ENCODE measurements around the gene EIF4A3. TPM values are rescaled to one million over a fixed set of nuclear protein-coding genes. Genes with fewer than 3 reads are reported as not detected.
A peak's percentile ranks its signal among the peaks of the same experiment; 100 is the strongest.

EIF4A3 gene
- total RNA-seq, 2 donors from 2014 or later: 16.8 to 40.7 TPM

DNA sequence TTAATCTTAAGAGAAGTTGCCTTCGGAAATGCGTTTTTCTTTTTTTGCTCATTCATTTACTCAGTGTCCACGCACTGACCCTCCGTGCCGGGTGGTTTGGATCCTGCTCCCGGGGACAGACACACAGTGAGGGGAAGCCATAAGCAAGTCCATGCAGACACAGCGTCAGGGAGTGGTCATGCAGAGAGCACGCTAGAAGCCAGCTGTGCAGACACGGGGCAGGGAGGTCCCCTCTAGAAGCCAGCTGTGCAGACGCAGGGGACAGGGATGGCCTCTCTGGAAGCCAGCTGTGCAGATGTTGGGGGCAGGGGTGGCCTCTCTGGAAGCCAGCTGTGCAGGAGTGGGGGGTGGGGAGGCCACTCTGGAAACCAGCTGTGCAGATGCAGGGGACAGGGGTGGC lies 40.8 kb downstream of the EIF4A3 start:
- WGBS, 2 donors: 79 to 85% methylated on average over 10 of the region's 10 CpGs
- H3K27me3 ChIP-seq: no peaks in the 10 kb centered on the region
- intact Hi-C loops (cut with DNase I): no loop called here
- no peak overlapping the region for H3K27ac ChIP-seq
- H3K36me3 ChIP-seq (replicated peaks in 1 of 2; ENCODE audit: insufficient read depth in 1 of 2, low read depth in 2 of 2): no peaks in the 10 kb centered on the region
- H3K4me1 ChIP-seq: peaks cover 10% of the 10 kb centered on the region
- no peak overlapping the region for H3K4me3 ChIP-seq
- ATAC-seq (no peak), DNase-seq (no peak)
- TF ChIP-seq, protein P1, sequence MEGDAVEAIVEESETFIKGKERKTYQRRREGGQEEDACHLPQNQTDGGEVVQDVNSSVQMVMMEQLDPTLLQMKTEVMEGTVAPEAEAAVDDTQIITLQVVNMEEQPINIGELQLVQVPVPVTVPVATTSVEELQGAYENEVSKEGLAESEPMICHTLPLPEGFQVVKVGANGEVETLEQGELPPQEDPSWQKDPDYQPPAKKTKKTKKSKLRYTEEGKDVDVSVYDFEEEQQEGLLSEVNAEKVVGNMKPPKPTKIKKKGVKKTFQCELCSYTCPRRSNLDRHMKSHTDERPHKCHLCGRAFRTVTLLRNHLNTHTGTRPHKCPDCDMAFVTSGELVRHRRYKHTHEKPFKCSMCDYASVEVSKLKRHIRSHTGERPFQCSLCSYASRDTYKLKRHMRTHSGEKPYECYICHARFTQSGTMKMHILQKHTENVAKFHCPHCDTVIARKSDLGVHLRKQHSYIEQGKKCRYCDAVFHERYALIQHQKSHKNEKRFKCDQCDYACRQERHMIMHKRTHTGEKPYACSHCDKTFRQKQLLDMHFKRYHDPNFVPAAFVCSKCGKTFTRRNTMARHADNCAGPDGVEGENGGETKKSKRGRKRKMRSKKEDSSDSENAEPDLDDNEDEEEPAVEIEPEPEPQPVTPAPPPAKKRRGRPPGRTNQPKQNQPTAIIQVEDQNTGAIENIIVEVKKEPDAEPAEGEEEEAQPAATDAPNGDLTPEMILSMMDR (IDR thresholded peaks at IDR 0.05): no peak
- TF ChIP-seq POLR2A (IDR thresholded peaks at IDR 0.05): no peak
- no peaks in the 10 kb centered on the region for H3K9me3 ChIP-seq

DNA sequence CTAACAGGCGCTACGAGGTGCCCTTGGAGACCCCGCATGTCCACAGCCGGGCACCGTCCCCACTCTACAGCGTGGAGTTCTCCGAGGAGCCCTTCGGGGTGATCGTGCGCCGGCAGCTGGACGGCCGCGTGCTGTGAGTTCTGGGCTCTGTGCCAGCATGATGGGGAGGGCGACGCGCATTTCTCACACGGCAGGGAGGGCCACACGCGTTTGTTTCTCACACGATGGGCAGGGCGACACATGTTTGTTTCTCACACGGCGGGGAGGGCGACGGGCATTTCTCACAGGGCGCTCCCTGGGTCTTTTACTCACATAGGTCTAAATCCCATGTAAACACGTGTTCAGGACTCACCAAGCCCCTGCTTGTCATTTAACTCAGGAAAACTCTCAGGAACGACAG lies 41.2 kb downstream of the EIF4A3 start:
- peaks cover 10% of the 10 kb centered on the region for H3K4me1 ChIP-seq
- H3K9me3 ChIP-seq: no peaks in the 10 kb centered on the region
- H3K27me3 ChIP-seq: no peaks in the 10 kb centered on the region
- 36 to 42% methylated on average over 15 to 28 of the region's 29 CpGs for WGBS, 2 donors
- H3K4me3 ChIP-seq: no peak overlapping the region
- ATAC-seq (no peak), DNase-seq (peak in 1 of 4 donors; percentile 88)
- TF ChIP-seq, protein P1 (IDR thresholded peaks at IDR 0.05): no peak
- TF ChIP-seq POLR2A (IDR thresholded peaks at IDR 0.05): no peak
- intact Hi-C loops (cut with DNase I): no loop called here
- no peaks in the 10 kb centered on the region for H3K36me3 ChIP-seq (replicated peaks in 1 of 2; ENCODE audit: insufficient read depth in 1 of 2, low read depth in 2 of 2)
- H3K27ac ChIP-seq: no peak overlapping the region

DNA sequence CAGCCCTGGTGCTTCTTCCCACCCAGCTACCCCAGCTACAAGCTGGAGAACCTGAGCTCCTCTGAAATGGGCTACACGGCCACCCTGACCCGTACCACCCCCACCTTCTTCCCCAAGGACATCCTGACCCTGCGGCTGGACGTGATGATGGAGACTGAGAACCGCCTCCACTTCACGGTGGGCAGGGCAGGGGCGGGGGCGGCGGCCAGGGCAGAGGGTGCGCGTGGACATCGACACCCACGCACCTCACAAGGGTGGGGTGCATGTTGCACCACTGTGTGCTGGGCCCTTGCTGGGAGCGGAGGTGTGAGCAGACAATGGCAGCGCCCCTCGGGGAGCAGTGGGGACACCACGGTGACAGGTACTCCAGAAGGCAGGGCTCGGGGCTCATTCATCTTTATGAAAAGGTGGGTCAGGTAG lies 42.0 kb downstream of the EIF4A3 start:
- no peaks in the 10 kb centered on the region for H3K27me3 ChIP-seq
- WGBS, 2 donors: 81 to 84% methylated on average over 16 to 18 of the region's 18 CpGs
- ATAC-seq (no peak), DNase-seq (no peak)
- H3K36me3 ChIP-seq (replicated peaks in 1 of 2; ENCODE audit: insufficient read depth in 1 of 2, low read depth in 2 of 2): no peaks in the 10 kb centered on the region
- no peak overlapping the region for H3K27ac ChIP-seq
- peaks cover 10% of the 10 kb centered on the region for H3K4me1 ChIP-seq
- H3K4me3 ChIP-seq: no peak overlapping the region
- H3K9me3 ChIP-seq: no peaks in the 10 kb centered on the region
- TF ChIP-seq, protein P1 (IDR thresholded peaks at IDR 0.05): no peak
- TF ChIP-seq POLR2A (IDR thresholded peaks at IDR 0.05): no peak
- intact Hi-C loops (cut with DNase I): no loop called here

DNA sequence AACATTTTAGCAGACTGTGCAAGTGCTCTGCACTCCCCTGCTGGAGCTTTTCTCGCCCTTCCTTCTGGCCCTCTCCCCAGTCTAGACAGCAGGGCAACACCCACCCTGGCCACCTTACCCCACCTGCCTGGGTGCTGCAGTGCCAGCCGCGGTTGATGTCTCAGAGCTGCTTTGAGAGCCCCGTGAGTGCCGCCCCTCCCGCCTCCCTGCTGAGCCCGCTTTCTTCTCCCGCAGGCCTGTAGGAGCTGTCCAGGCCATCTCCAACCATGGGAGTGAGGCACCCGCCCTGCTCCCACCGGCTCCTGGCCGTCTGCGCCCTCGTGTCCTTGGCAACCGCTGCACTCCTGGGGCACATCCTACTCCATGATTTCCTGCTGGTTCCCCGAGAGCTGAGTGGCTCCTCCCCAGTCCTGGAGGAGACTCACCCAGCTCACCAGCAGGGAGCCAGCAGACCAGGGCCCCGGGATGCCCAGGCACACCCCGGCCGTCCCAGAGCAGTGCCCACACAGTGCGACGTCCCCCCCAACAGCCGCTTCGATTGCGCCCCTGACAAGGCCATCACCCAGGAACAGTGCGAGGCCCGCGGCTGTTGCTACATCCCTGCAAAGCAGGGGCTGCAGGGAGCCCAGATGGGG lies 42.5 kb downstream of the EIF4A3 start:
- H3K4me3 ChIP-seq: no peak overlapping the region
- WGBS, 2 donors: 64 to 73% methylated on average over 9 to 26 of the region's 26 CpGs
- intact Hi-C loops (cut with DNase I): no loop called here
- no peaks in the 10 kb centered on the region for H3K9me3 ChIP-seq
- peaks cover 10% of the 10 kb centered on the region for H3K4me1 ChIP-seq
- DNase-seq (peak in 1 of 4 donors; percentile 39), ATAC-seq (no peak)
- H3K36me3 ChIP-seq (replicated peaks in 1 of 2; ENCODE audit: insufficient read depth in 1 of 2, low read depth in 2 of 2): no peaks in the 10 kb centered on the region
- no peaks in the 10 kb centered on the region for H3K27me3 ChIP-seq
- H3K27ac ChIP-seq: no peak overlapping the region
- no peak for TF ChIP-seq POLR2A (IDR thresholded peaks at IDR 0.05)
- TF ChIP-seq, protein P1 (IDR thresholded peaks at IDR 0.05): no peak

Measured in body of pancreas (tissue), 4 donors.